NCI-H526 (cell line): ENCODE results near the gene POU6F2.
"Not testable (repeated sequence)": the region's sequence is repeated elsewhere in the genome, so short reads cannot be mapped to it uniquely, and the experiment has no call there.

Experiments
- DNase-seq, 2 experiments: peaks; one replicate each; lab custom pipeline; 2025; lab: John Stamatoyannopoulos, UW

Gene POU6F2

GRCh38 chr7:39355664-39356063 is 378.0 kb downstream of the POU6F2 start:
- no peak for DNase-seq

- DNase-seq = no peak
Observed at GRCh38 chr7:39356172-39356925, 378.6 kb downstream of the POU6F2 start.

- peak in 1 of 2 experiments; percentile 37 for DNase-seq
Observed at GRCh38 chr7:39357648-39358047, 379.9 kb downstream of the POU6F2 start.

GRCh38 chr7:39360038-39360437 is 382.3 kb downstream of the POU6F2 start:
- DNase-seq = no peak

GRCh38 chr7:39360766-39361165 is 383.1 kb downstream of the POU6F2 start:
- DNase-seq = no peak

- no peak for DNase-seq
Observed at GRCh38 chr7:39365751-39366295, 388.1 kb downstream of the POU6F2 start.

- DNase-seq = no peak
Observed at GRCh38 chr7:39367451-39367850, 389.7 kb downstream of the POU6F2 start.

GRCh38 chr7:39367943-39368342 is 390.2 kb downstream of the POU6F2 start:
- DNase-seq = no peak

GRCh38 chr7:39372383-39372782 is 394.7 kb downstream of the POU6F2 start:
- no peak for DNase-seq

- DNase-seq = peak in 1 of 2 experiments; percentile 37
Observed at GRCh38 chr7:39374436-39375040, 396.8 kb downstream of the POU6F2 start.

- no peak for DNase-seq
Observed at GRCh38 chr7:39375047-39375873, 397.6 kb downstream of the POU6F2 start.

GRCh38 chr7:39375874-39376190 is 398.1 kb downstream of the POU6F2 start:
- DNase-seq = no peak

GRCh38 chr7:39376881-39377280 is 399.2 kb downstream of the POU6F2 start:
- not testable (repeated sequence) for DNase-seq

GRCh38 chr7:39379416-39379815 is 401.7 kb downstream of the POU6F2 start:
- no peak for DNase-seq

- no peak for DNase-seq
Observed at GRCh38 chr7:39383136-39383535, 405.4 kb downstream of the POU6F2 start.

GRCh38 chr7:39384386-39384785 is 406.7 kb downstream of the POU6F2 start:
- DNase-seq = no peak

GRCh38 chr7:39386718-39387117 is 409.0 kb downstream of the POU6F2 start:
- no peak for DNase-seq

- DNase-seq = no peak
Observed at GRCh38 chr7:39392151-39392550, 414.4 kb downstream of the POU6F2 start.

- DNase-seq = no peak
Observed at GRCh38 chr7:39394105-39394680, 416.5 kb downstream of the POU6F2 start.

- no peak for DNase-seq
Observed at GRCh38 chr7:39399458-39399857, 421.7 kb downstream of the POU6F2 start.

GRCh38 chr7:39399986-39400385 is 422.3 kb downstream of the POU6F2 start:
- DNase-seq = no peak

- peak in 1 of 2 experiments; percentile 28 for DNase-seq
Observed at GRCh38 chr7:39400836-39401235, 423.1 kb downstream of the POU6F2 start.
